Ascending aorta (tissue), 2 donors: Measurements from ENCODE around the gene LRIG3. TPM values are rescaled to one million over a fixed set of nuclear protein-coding genes. Genes with fewer than 3 reads are reported as not detected.

ENCODE experiments used
- DNase-seq, 2 donors: peaks; one replicate each; pipeline ENCODE4 v3.0.0-alpha.2; 2019; ENCODE audit warnings: low spot score in 2 of 2
- H3K27ac ChIP-seq, 2 donors: fragments of 200-600 bp; sonication (generic); one replicate each; pipeline ENCODE4 v1.5.1; 2016 to 2017; ENCODE audit warnings: mild to moderate bottlenecking in 1 of 2
- H3K27me3 ChIP-seq: fragments of 200-600 bp; sonication (generic); one replicate; pipeline ENCODE4 v1.5.1; 2017
- H3K36me3 ChIP-seq, 2 donors: fragments of 200-600 bp; sonication (generic); one replicate each; pipeline ENCODE4 v1.5.1; 2016
- H3K4me1 ChIP-seq, 2 donors: fragments of 200-600 bp; sonication (generic); one replicate each; pipeline ENCODE4 v1.5.1; 2016 to 2017; ENCODE audit warnings: mild to moderate bottlenecking in 1 of 2
- H3K4me3 ChIP-seq, 2 donors: fragments of 200-600 bp; sonication (generic); one replicate each; pipeline ENCODE4 v1.5.1; 2016 to 2017; ENCODE audit warnings: mild to moderate bottlenecking in 1 of 2
- H3K9me3 ChIP-seq, 2 donors: fragments of 200-600 bp; sonication (generic); one replicate each; pipeline ENCODE4 v1.5.1; 2016
- CTCF ChIP-seq, 3 experiments: fragments of 200-600 bp in 2 of 3; fragments of 450-650 bp in 1 of 3; sonication (generic) in 2 of 3; IDR thresholded peaks; one replicate each; pipeline ENCODE4 v1.5.1; 2016 to 2019; ENCODE audit warnings: antibody characterized with exemption in 3 of 3, mild to moderate bottlenecking in 1 of 3, moderate library complexity in 1 of 3
- intact Hi-C: fragments of 100-400 bp; cut with DNase I; formaldehyde crosslinking; loops from one replicate; pipeline ENCODE4 v1.15.1; 2023
- total RNA-seq: library from RNA; depleted of rRNA; stranded (reverse); fragments of >200 nt; gene quantifications from one replicate; pipeline ENCODE4 v1.1.0, GENCODE V29; 2016

LRIG3 gene
- total RNA-seq, 1 donor from 2014 or later, result 12.3 TPM

GRCh38 chr12:58938440-58938839 is 18.1 kb upstream of the LRIG3 start:
- Histone ChIP-seq H3K36me3 (no peaks in the 10 kb centered on the region), H3K27ac (no peak overlapping the region), H3K4me3 (no peak overlapping the region), H3K9me3 (no peaks in the 10 kb centered on the region), H3K27me3 (no peaks in the 10 kb centered on the region), H3K4me1 (no peaks in the 10 kb centered on the region)
- no peak for TF ChIP-seq CTCF (IDR thresholded peaks at IDR 0.05)
- DNase-seq, result no peak
- intact Hi-C loops, result no loop called here

DNA sequence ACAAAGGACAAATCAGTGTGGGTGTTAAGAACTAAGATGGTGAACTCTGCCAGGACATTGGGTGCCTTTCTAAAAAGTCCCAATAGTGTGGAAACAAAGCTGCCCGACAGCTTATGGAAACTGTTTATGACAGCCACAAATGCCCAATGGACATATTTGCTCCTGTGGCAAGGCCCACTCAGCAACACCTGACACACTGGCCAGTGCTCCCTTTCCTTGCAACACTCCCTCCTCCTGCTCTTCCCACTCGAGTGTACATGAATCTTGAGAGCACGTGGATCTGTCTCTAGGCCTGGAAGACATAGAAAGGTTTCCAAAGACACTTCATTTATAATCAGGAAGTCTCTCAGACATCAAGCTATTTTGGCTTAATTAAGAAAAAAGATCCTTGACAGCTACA is 14.2 kb upstream of the LRIG3 start:
- Histone ChIP-seq H3K36me3 (no peaks in the 10 kb centered on the region), H3K9me3 (no peaks in the 10 kb centered on the region), H3K27me3 (no peaks in the 10 kb centered on the region), H3K4me3 (no peak overlapping the region), H3K27ac (no peak overlapping the region), H3K4me1 (no peaks in the 10 kb centered on the region)
- no peak for DNase-seq
- intact Hi-C loops, result no loop called here
- TF ChIP-seq CTCF (IDR thresholded peaks at IDR 0.05), result no peak

DNA sequence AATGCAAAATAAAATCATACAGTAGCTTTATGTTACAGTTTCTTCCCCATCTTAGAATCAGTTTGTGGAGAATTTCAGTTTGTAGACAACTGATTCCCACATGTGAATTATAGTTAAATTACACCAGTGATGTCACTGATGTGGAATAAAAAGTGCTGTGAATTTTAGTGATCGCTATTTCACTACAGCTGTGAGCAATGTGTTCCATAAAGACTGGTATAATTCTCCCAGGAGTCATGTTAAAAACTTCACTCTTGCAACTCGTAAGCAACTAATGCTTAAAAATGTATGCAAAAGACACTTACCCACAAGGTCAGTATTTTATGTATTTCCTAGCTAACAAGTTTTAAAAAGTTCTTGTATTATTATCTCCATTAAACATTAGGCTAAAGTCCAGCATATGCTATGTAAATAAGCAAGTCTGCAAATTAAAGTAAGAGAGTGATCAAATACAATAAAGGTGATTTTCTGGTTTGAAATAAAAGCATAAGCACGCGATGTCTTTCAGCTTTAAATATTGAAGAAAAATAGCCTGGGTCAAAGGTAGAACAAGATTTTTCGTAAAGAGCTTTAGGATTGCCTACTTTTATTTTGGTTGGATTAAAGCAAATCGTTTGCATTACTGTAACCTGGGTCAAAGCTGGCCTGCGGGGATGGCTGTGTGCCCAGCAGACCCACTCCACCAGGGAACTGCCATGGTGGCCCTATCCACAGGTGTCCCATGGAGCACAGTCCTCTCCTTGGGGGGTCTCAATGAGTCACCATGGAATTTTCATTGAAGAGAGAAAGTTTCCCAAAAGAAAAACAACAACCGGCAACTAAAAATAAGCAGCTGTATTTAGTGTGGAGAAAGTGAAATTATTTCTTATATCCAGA is 12.7 kb upstream of the LRIG3 start:
- intact Hi-C loops, result no loop called here
- TF ChIP-seq CTCF (IDR thresholded peaks at IDR 0.05), result no peak
- Histone ChIP-seq H3K4me3 (no peak overlapping the region), H3K9me3 (no peaks in the 10 kb centered on the region), H3K4me1 (no peaks in the 10 kb centered on the region), H3K27ac (no peak overlapping the region), H3K36me3 (no peaks in the 10 kb centered on the region), H3K27me3 (no peaks in the 10 kb centered on the region)
- DNase-seq, result no peak

DNA sequence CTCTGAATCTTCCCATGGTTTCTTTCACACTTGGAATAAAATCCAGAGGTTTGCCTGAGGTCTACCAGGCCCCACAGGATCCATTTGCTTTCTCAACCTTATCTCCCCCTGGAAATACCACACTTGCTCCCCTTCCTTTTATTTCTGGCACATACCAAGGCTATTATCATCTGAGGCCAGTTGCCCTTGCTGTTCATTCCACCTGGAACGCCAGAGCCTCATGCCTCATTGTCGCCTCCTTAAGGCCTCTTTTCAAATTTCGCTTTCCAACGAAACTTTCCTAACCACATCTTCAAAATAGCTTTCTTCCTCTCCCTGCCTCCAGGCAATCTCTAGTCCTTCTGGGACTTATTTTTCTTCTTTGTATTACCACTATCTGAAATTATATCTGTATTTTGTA is 11.2 kb upstream of the LRIG3 start:
- no peak for DNase-seq
- no peaks in the 10 kb centered on the region for H3K27me3 ChIP-seq
- H3K36me3 ChIP-seq, result no peaks in the 10 kb centered on the region
- no peak for TF ChIP-seq CTCF (IDR thresholded peaks at IDR 0.05)
- intact Hi-C loops, result no loop called here
- H3K4me1 ChIP-seq, result no peaks in the 10 kb centered on the region
- H3K27ac ChIP-seq, result no peak overlapping the region
- no peak overlapping the region for H3K4me3 ChIP-seq
- H3K9me3 ChIP-seq, result no peaks in the 10 kb centered on the region

GRCh38 chr12:58930770-58931324 is 10.5 kb upstream of the LRIG3 start:
- intact Hi-C loops, result no loop called here
- Histone ChIP-seq H3K4me3 (no peak overlapping the region), H3K9me3 (no peaks in the 10 kb centered on the region), H3K4me1 (no peaks in the 10 kb centered on the region), H3K36me3 (no peaks in the 10 kb centered on the region), H3K27me3 (no peaks in the 10 kb centered on the region), H3K27ac (no peak overlapping the region)
- no peak for DNase-seq
- TF ChIP-seq CTCF (IDR thresholded peaks at IDR 0.05), result no peak
